ENCODE data around the gene GRIN2D. TPM values are rescaled to one million over a fixed set of nuclear protein-coding genes. Genes with fewer than 3 reads are reported as not detected.
A peak's percentile ranks its signal among the peaks of the same experiment; 100 is the strongest.

The GRIN2D gene
- total RNA-seq, 1 experiment from 2014 or later: 23.0 TPM

DNA sequence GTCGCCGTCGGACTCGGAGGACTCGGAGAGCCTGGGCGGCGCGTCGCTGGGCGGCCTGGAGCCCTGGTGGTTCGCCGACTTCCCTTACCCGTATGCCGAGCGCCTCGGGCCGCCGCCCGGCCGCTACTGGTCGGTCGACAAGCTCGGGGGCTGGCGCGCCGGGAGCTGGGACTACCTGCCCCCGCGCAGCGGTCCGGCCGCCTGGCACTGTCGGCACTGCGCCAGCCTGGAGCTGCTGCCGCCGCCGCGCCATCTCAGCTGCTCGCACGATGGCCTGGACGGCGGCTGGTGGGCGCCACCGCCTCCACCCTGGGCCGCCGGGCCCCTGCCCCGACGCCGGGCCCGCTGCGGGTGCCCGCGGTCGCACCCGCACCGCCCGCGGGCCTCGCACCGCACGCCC, 49.8 kb downstream of the GRIN2D start:
- TF ChIP-seq, protein P1, sequence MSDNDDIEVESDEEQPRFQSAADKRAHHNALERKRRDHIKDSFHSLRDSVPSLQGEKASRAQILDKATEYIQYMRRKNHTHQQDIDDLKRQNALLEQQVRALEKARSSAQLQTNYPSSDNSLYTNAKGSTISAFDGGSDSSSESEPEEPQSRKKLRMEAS (CRISPR knock-in tag; IDR thresholded peaks at IDR 0.05): no peak
- TF ChIP-seq PREB (CRISPR knock-in tag; IDR thresholded peaks at IDR 0.05; ENCODE audit: borderline replicate concordance) (no peak), ZNF512 (CRISPR knock-in tag; IDR thresholded peaks at IDR 0.05; ENCODE audit: borderline replicate concordance) (no peak), E2F5 (CRISPR knock-in tag; IDR thresholded peaks at IDR 0.05) (no peak), ESRRA (CRISPR knock-in tag; IDR thresholded peaks at IDR 0.05; ENCODE audit: borderline replicate concordance) (no peak), ZBTB43 (CRISPR knock-in tag; IDR thresholded peaks at IDR 0.05) (no peak), ZNF671 (CRISPR knock-in tag; IDR thresholded peaks at IDR 0.05) (no peak), FOXK1 (CRISPR knock-in tag; IDR thresholded peaks at IDR 0.05) (no peak), IRF2 (CRISPR knock-in tag; IDR thresholded peaks at IDR 0.05; ENCODE audit: borderline replicate concordance, low read depth) (no peak), ZNF263 (CRISPR knock-in tag; IDR thresholded peaks at IDR 0.05; ENCODE audit: low read depth) (no peak), ZNF416 (CRISPR knock-in tag; IDR thresholded peaks at IDR 0.05) (no peak), ZNF396 (CRISPR knock-in tag; IDR thresholded peaks at IDR 0.05; ENCODE audit: borderline replicate concordance) (no peak)
- TF ChIP-seq, protein P2, sequence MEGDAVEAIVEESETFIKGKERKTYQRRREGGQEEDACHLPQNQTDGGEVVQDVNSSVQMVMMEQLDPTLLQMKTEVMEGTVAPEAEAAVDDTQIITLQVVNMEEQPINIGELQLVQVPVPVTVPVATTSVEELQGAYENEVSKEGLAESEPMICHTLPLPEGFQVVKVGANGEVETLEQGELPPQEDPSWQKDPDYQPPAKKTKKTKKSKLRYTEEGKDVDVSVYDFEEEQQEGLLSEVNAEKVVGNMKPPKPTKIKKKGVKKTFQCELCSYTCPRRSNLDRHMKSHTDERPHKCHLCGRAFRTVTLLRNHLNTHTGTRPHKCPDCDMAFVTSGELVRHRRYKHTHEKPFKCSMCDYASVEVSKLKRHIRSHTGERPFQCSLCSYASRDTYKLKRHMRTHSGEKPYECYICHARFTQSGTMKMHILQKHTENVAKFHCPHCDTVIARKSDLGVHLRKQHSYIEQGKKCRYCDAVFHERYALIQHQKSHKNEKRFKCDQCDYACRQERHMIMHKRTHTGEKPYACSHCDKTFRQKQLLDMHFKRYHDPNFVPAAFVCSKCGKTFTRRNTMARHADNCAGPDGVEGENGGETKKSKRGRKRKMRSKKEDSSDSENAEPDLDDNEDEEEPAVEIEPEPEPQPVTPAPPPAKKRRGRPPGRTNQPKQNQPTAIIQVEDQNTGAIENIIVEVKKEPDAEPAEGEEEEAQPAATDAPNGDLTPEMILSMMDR (IDR thresholded peaks at IDR 0.05): no peak
- TF ChIP-seq, protein P3, sequence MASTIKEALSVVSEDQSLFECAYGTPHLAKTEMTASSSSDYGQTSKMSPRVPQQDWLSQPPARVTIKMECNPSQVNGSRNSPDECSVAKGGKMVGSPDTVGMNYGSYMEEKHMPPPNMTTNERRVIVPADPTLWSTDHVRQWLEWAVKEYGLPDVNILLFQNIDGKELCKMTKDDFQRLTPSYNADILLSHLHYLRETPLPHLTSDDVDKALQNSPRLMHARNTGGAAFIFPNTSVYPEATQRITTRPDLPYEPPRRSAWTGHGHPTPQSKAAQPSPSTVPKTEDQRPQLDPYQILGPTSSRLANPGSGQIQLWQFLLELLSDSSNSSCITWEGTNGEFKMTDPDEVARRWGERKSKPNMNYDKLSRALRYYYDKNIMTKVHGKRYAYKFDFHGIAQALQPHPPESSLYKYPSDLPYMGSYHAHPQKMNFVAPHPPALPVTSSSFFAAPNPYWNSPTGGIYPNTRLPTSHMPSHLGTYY (CRISPR knock-in tag; IDR thresholded peaks at IDR 0.05): no peak
- TF ChIP-seq, protein P4, sequence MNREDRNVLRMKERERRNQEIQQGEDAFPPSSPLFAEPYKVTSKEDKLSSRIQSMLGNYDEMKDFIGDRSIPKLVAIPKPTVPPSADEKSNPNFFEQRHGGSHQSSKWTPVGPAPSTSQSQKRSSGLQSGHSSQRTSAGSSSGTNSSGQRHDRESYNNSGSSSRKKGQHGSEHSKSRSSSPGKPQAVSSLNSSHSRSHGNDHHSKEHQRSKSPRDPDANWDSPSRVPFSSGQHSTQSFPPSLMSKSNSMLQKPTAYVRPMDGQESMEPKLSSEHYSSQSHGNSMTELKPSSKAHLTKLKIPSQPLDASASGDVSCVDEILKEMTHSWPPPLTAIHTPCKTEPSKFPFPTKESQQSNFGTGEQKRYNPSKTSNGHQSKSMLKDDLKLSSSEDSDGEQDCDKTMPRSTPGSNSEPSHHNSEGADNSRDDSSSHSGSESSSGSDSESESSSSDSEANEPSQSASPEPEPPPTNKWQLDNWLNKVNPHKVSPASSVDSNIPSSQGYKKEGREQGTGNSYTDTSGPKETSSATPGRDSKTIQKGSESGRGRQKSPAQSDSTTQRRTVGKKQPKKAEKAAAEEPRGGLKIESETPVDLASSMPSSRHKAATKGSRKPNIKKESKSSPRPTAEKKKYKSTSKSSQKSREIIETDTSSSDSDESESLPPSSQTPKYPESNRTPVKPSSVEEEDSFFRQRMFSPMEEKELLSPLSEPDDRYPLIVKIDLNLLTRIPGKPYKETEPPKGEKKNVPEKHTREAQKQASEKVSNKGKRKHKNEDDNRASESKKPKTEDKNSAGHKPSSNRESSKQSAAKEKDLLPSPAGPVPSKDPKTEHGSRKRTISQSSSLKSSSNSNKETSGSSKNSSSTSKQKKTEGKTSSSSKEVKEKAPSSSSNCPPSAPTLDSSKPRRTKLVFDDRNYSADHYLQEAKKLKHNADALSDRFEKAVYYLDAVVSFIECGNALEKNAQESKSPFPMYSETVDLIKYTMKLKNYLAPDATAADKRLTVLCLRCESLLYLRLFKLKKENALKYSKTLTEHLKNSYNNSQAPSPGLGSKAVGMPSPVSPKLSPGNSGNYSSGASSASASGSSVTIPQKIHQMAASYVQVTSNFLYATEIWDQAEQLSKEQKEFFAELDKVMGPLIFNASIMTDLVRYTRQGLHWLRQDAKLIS (CRISPR knock-in tag; IDR thresholded peaks at IDR 0.05; ENCODE audit: borderline replicate concordance): no peak
- TF ChIP-seq, protein P5, sequence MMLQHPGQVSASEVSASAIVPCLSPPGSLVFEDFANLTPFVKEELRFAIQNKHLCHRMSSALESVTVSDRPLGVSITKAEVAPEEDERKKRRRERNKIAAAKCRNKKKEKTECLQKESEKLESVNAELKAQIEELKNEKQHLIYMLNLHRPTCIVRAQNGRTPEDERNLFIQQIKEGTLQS (CRISPR knock-in tag; conservative IDR thresholded peaks at IDR 0.05): no peak
- TF ChIP-seq, protein P6, sequence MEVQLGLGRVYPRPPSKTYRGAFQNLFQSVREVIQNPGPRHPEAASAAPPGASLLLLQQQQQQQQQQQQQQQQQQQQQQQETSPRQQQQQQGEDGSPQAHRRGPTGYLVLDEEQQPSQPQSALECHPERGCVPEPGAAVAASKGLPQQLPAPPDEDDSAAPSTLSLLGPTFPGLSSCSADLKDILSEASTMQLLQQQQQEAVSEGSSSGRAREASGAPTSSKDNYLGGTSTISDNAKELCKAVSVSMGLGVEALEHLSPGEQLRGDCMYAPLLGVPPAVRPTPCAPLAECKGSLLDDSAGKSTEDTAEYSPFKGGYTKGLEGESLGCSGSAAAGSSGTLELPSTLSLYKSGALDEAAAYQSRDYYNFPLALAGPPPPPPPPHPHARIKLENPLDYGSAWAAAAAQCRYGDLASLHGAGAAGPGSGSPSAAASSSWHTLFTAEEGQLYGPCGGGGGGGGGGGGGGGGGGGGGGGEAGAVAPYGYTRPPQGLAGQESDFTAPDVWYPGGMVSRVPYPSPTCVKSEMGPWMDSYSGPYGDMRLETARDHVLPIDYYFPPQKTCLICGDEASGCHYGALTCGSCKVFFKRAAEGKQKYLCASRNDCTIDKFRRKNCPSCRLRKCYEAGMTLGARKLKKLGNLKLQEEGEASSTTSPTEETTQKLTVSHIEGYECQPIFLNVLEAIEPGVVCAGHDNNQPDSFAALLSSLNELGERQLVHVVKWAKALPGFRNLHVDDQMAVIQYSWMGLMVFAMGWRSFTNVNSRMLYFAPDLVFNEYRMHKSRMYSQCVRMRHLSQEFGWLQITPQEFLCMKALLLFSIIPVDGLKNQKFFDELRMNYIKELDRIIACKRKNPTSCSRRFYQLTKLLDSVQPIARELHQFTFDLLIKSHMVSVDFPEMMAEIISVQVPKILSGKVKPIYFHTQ (CRISPR knock-in tag; IDR thresholded peaks at IDR 0.05): no peak
- no peaks in the 10 kb centered on the region for H3K9me3 Mint-ChIP-seq
- peaks cover 19% of the 10 kb centered on the region for H3K27me3 Mint-ChIP-seq (ENCODE audit: low read depth)
- no peak overlapping the region for H3K27ac Mint-ChIP-seq
- ATAC-seq (no peak), DNase-seq (ENCODE audit: low spot score) (peak; percentile 42)
- ChIA-PET POLR2A (interaction anchor here (1.2 kb wide), 1 partner anchor 10 kb away, joined by 3 read pairs; no protein-coding TSS in a partner anchor), CTCF (interaction anchor here (0.7 to 1.4 kb wide), 4 partner anchors 24 to 146 kb away, joined by 3 to 11 read pairs (median 3); partner anchors contain the start of gene KDELR1)
- peaks cover 14% of the 10 kb centered on the region for H3K36me3 Mint-ChIP-seq
- no peak overlapping the region for H3K4me3 Mint-ChIP-seq
- peaks cover 18% of the 10 kb centered on the region for H3K4me1 Mint-ChIP-seq
